Keratinocyte (primary cell): ENCODE data around the gene MAML1. TPM values are rescaled to one million over a fixed set of nuclear protein-coding genes. Genes with fewer than 3 reads are reported as not detected.
A peak's percentile ranks its signal among the peaks of the same experiment; 100 is the strongest.

Source experiments
- DNase-seq: peaks from one replicate; pipeline ENCODE4 v3.0.0-alpha.2; 2011; ENCODE audit warnings: low read depth, missing footprints, low spot score
- FAIRE-seq: peaks from 2 replicates; lab custom pipeline; 2011; peaks lifted over from hg19 to GRCh38; lab: Jason Lieb, UNC
- H2AFZ ChIP-seq: 2 replicates; pipeline ENCODE4 v1.6.0; 2012; ENCODE audit warnings: low read length, control low read depth, inconsistent platforms; ENCODE audit not compliant: control insufficient read depth
- H3K27ac ChIP-seq: 2 replicates; pipeline ENCODE4 v1.5.1; 2011; ENCODE audit warnings: low read length; ENCODE audit not compliant: control insufficient read depth, insufficient read depth
- H3K27me3 ChIP-seq: 3 replicates; pipeline ENCODE4 v1.6.0; 2011; ENCODE audit warnings: low read length; ENCODE audit not compliant: control insufficient read depth, insufficient read depth; ENCODE audit errors: extremely low read depth
- H3K36me3 ChIP-seq, 2 experiments: 2 replicates in 1 of 2; 3 replicates in 1 of 2; pipeline ENCODE4 v1.5.1; 2011; ENCODE audit warnings: low read length in 2 of 2, mild to moderate bottlenecking in 1 of 2; ENCODE audit not compliant: control insufficient read depth in 2 of 2, insufficient read depth in 2 of 2; ENCODE audit errors: extremely low read depth in 1 of 2
- H3K4me1 ChIP-seq: 3 replicates; pipeline ENCODE4 v1.5.1; 2011; ENCODE audit warnings: low read length; ENCODE audit not compliant: control insufficient read depth, insufficient read depth; ENCODE audit errors: extremely low read depth
- H3K4me2 ChIP-seq: 3 replicates; pipeline ENCODE4 v1.6.0; 2011; ENCODE audit warnings: low read depth, low read length; ENCODE audit not compliant: control insufficient read depth, insufficient read depth; ENCODE audit errors: extremely low read depth
- H3K4me3 ChIP-seq, 3 experiments: fragments of 200-600 bp in 1 of 3; sonication (generic) in 1 of 3; 2 replicates in 2 of 3; 3 replicates in 1 of 3; pipeline ENCODE4 v1.5.1; 2011 to 2016; ENCODE audit warnings: low read length in 3 of 3, mild to moderate bottlenecking in 3 of 3, control low read depth in 2 of 3, inconsistent platforms in 1 of 3, low read depth in 1 of 3, mixed read lengths in 1 of 3, mixed run types in 1 of 3, moderate library complexity in 1 of 3; ENCODE audit not compliant: control insufficient read depth in 2 of 3, insufficient read depth in 2 of 3; ENCODE audit errors: extremely low read depth in 1 of 3
- H3K79me2 ChIP-seq: 2 replicates; pipeline ENCODE4 v1.6.0; 2012; ENCODE audit warnings: low read length; ENCODE audit not compliant: control insufficient read depth, insufficient read depth
- H3K9ac ChIP-seq: 3 replicates; pipeline ENCODE4 v1.6.0; 2011; ENCODE audit warnings: low read length; ENCODE audit not compliant: control insufficient read depth, insufficient read depth; ENCODE audit errors: extremely low read depth
- H3K9me1 ChIP-seq: 3 replicates; pipeline ENCODE4 v1.6.0; 2011; ENCODE audit warnings: low read length; ENCODE audit not compliant: control insufficient read depth, insufficient read depth; ENCODE audit errors: extremely low read depth
- H3K9me3 ChIP-seq: 2 replicates; pipeline ENCODE4 v1.5.1; 2012; ENCODE audit warnings: low read depth, low read length; ENCODE audit not compliant: control insufficient read depth
- H4K20me1 ChIP-seq: 3 replicates; pipeline ENCODE4 v1.6.0; 2011; ENCODE audit warnings: low read length; ENCODE audit not compliant: control insufficient read depth, insufficient read depth; ENCODE audit errors: extremely low read depth
- EZH2 ChIP-seq: IDR thresholded peaks from one replicate; pipeline ENCODE4 v1.6.1; 2012; ENCODE audit warnings: inconsistent platforms, mild to moderate bottlenecking, low read length, moderate library complexity
- dilution Hi-C: fragments of 300-500 bp; cut with MboI; formaldehyde crosslinking; loops from one replicate; pipeline ENCODE4 v1.7.0; 2020; ENCODE audit warnings: low sequenced_read_pairs; ENCODE audit not compliant: extremely low pct_ligation_motif_present
- polyA plus RNA-seq, 5 experiments: library from polyadenylated mRNA; depleted of rRNA in 3 of 5; stranded (reverse) in 3 of 5; stranded (forward) in 1 of 5; unstranded in 1 of 5; fragments of >200 nt; gene quantifications; 1 replicate in 1 of 5; 2 replicates in 3 of 5; 3 replicates in 1 of 5; pipeline versions ENCODE4 v1.2.1 to v1.2.3, GENCODE V29; 2011 to 2012; ENCODE audit warnings: missing spikeins in 2 of 5, low read depth in 1 of 5, low replicate concordance in 1 of 5
- TF ChIP-seq, protein P1 (sequence below), 3 experiments: IDR thresholded peaks in 1 of 3; conservative IDR thresholded peaks in 1 of 3; optimal IDR thresholded peaks in 1 of 3; 2 replicates in 2 of 3; 3 replicates in 1 of 3; pipeline versions ENCODE3 to v1.5.1; 2011; ENCODE audit warnings: low read length in 3 of 3, mild to moderate bottlenecking in 3 of 3, moderate library complexity in 2 of 3, control low read depth in 1 of 3, inconsistent platforms in 1 of 3; ENCODE audit not compliant: insufficient read depth in 2 of 3; ENCODE audit errors: extremely low read depth in 1 of 3

Gene MAML1
- polyA plus RNA-seq, 1 donor (not counting 4 experiments of a cell fraction or from before 2014, with no cell fraction given), result 4.9 TPM

DNA sequence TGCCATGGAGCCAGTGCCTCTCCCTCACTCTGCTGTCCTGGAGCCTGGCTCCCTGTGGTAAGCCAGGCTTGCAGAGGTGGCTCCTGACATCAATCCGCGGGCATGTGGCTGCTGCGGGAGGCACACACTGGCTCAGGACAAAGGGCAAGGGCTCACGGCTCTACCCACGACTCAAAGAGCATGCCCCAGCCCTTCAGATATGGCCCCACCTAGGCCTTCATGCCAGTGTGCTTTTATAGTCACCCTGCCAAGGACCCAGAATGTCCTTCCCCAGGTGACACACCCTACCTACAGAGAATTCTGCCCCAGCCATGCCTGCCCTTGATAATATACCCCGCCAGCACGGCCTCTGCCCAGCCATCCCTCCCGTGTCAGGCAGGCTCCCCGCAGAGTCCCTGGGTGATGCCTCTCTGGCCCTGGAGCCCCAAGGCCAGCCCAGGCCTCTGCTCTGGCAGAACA lies 72.5 kb downstream of the MAML1 start:
- DNase-seq (no peak), FAIRE-seq (no peak)
- H4K20me1 ChIP-seq, result peaks cover 6% of the 10 kb centered on the region
- H3K9ac ChIP-seq, result peak overlapping the region; percentile 80
- peaks cover 0 to 12% of the 10 kb centered on the region in 2 experiments for H3K36me3 ChIP-seq
- peak overlapping the region; percentile 88 for H3K4me2 ChIP-seq
- peaks cover 33% of the 10 kb centered on the region for H3K79me2 ChIP-seq
- H2AFZ ChIP-seq, result peak overlapping the region; percentile 9
- dilution Hi-C loops, result no loop called here
- H3K27me3 ChIP-seq, result no peaks in the 10 kb centered on the region
- no peaks in the 10 kb centered on the region for H3K9me3 ChIP-seq
- no peaks in the 10 kb centered on the region for H3K9me1 ChIP-seq
- peak overlapping the region; percentile 25 for H3K27ac ChIP-seq
- peaks cover 20% of the 10 kb centered on the region for H3K4me1 ChIP-seq
- TF ChIP-seq EZH2, result no peak
- peak overlapping the region; percentile 77 to 87 (median 78) for H3K4me3 ChIP-seq

DNA sequence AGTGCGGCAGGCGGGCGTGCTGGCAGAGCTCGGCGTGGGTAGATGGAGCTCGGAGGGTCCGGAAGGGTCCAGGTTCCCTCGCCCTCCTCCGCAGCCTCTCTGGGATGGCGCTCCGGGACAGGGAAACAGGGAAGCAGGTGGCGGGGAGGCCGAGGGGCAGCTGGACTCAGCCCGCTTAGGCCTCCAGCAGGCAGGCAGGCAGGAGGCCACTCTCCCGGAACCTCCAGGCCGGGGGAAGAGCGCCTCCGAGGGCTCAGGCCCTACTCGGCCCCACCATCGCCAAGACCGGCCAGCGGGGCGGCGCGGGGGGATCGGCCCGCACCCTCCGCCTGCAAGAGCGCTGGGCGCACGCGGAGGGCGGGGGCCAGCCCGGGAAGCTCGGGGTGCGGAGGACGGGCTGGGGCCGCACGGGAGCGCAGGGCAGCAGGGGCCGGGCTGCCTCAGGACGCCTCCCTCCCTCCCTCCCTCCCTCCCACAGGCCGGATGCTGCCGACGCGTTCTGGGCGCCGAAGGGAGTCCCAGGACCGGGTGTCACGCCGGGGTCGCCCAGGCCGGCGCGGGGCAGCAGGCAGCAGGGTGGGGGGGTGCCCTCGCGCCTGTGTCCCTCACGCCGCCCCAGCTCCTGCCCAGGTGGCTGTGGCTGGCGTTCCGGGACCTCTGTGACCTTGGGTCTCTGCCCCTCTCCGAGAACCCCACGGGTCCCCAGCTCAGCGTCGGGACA lies 73.1 kb downstream of the MAML1 start:
- Histone ChIP-seq H3K36me3 (peaks cover 0 to 10% of the 10 kb centered on the region in 2 experiments), H3K4me2 (peak overlapping the region; percentile 88), H4K20me1 (peaks cover 6% of the 10 kb centered on the region), H3K4me3 (peak overlapping the region; percentile 77 to 87 (median 78)), H3K9me1 (no peaks in the 10 kb centered on the region), H3K9ac (peak overlapping the region; percentile 80), H3K27ac (peak overlapping the region; percentile 52), H3K27me3 (no peaks in the 10 kb centered on the region), H3K9me3 (no peaks in the 10 kb centered on the region), H2AFZ (peak overlapping the region; percentile 9), H3K4me1 (peaks cover 20% of the 10 kb centered on the region), H3K79me2 (peaks cover 33% of the 10 kb centered on the region)
- DNase-seq, result no peak
- FAIRE-seq, result no peak
- dilution Hi-C loops, result no loop called here
- TF ChIP-seq EZH2, result no peak
- TF ChIP-seq, protein P1, sequence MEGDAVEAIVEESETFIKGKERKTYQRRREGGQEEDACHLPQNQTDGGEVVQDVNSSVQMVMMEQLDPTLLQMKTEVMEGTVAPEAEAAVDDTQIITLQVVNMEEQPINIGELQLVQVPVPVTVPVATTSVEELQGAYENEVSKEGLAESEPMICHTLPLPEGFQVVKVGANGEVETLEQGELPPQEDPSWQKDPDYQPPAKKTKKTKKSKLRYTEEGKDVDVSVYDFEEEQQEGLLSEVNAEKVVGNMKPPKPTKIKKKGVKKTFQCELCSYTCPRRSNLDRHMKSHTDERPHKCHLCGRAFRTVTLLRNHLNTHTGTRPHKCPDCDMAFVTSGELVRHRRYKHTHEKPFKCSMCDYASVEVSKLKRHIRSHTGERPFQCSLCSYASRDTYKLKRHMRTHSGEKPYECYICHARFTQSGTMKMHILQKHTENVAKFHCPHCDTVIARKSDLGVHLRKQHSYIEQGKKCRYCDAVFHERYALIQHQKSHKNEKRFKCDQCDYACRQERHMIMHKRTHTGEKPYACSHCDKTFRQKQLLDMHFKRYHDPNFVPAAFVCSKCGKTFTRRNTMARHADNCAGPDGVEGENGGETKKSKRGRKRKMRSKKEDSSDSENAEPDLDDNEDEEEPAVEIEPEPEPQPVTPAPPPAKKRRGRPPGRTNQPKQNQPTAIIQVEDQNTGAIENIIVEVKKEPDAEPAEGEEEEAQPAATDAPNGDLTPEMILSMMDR (optimal IDR thresholded peaks at IDR 0.05 in 1 of 3, IDR thresholded peaks at IDR 0.05 in 1 of 3, conservative IDR thresholded peaks at IDR 0.05 in 1 of 3; ENCODE audit: extremely low read depth in 1 of 3, insufficient read depth in 2 of 3, low read length in 3 of 3), result no peak
